GM06990 (cell line): ENCODE results near the gene UFC1.

Experiments used
- DNase-seq: peaks from one replicate; pipeline ENCODE4 v3.0.0-alpha.2; 2011; ENCODE audit not compliant: insufficient read length; ENCODE audit errors: extremely low read depth
- H3K27me3 ChIP-seq: replicated peaks from 2 replicates; pipeline ENCODE4 v1.6.0; 2011; ENCODE audit warnings: low read length; ENCODE audit not compliant: control insufficient read depth, insufficient read depth
- H3K36me3 ChIP-seq: 2 replicates; pipeline ENCODE4 v1.5.1; 2011; ENCODE audit warnings: low read length; ENCODE audit not compliant: control insufficient read depth, insufficient read depth
- H3K4me3 ChIP-seq: replicated peaks from 2 replicates; pipeline ENCODE4 v1.5.1; 2011; ENCODE audit warnings: low read depth, mild to moderate bottlenecking, control low read depth, low read length
- CTCF ChIP-seq: IDR thresholded peaks from 2 replicates; pipeline ENCODE4 v1.5.1; 2011; ENCODE audit warnings: low read length, control low read depth, mild to moderate bottlenecking, inconsistent platforms; ENCODE audit not compliant: insufficient read depth, poor library complexity, severe bottlenecking

Gene UFC1

DNA sequence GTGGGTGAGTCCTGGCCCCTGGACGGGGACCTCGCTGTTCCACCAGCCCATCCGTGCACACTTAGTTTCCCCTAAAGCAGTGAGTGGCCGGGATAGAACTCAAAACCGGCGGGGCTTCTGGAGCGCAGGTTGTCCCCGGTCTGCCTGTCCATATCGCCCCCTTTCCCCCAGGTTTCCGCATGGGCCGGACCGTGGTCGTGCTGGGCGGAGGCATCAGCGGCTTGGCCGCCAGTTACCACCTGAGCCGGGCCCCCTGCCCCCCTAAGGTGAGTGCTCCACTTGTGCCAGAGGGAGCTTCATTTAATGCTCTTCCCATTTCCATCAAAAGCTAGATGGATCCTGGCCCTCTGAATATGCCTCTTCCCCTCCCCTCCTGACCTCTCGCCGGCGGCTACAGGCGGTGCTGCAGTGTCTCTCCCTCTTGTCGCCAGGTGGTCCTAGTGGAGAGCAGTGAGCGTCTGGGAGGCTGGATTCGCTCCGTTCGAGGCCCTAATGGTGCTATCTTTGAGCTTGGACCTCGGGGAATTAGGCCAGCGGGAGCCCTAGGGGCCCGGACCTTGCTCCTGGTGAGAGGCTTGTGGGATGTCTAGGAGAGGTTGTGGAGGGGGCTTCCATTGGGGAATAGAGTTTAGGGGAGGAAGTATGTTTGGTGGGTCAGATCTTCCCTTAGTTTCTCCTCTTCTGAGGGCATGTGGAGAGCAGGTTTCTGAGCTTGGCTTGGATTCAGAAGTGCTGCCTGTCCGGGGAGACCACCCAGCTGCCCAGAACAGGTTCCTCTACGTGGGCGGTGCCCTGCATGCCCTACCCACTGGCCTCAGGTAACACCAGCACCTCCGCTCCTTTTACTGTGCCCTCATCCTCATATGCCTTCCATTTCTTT, 13.1 kb downstream of the UFC1 start:
- no peak for DNase-seq
- peaks cover 13% of the 10 kb centered on the region for H3K36me3 ChIP-seq
- TF ChIP-seq CTCF: no peak
- H3K27me3 ChIP-seq: no peaks in the 10 kb centered on the region
- H3K4me3 ChIP-seq: peak overlapping the region; percentile 72

GRCh38 chr1:161168906-161169305, 15.1 kb downstream of the UFC1 start:
- no peak overlapping the region for H3K4me3 ChIP-seq
- no peak for TF ChIP-seq CTCF
- H3K36me3 ChIP-seq: peaks cover 26% of the 10 kb centered on the region
- no peak for DNase-seq
- no peaks in the 10 kb centered on the region for H3K27me3 ChIP-seq

- TF ChIP-seq CTCF: no peak
These were observed 17.4 kb downstream of the UFC1 start for GRCh38 chr1:161171191-161171590.

DNA sequence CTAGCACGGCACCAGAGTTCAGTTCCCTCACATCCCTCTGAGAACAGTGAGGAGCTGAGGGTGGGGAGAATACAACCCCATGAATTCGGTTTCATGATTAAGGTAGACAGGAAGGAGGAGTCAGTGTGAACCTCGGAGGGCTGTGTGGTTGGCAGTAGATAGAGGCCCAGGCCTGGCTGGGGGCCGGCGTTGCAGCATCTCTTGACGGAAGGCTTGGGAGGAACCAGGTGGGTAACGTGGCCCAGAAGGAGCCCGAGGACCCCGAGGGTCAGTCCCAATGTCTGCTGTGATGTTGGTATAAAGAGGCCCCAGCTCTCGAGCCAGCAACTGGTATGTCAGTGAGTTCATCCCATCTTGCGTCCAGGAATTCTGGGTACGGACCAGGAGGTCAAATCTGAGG, 17.9 kb downstream of the UFC1 start:
- peaks cover 32% of the 10 kb centered on the region for H3K36me3 ChIP-seq
- H3K27me3 ChIP-seq: no peaks in the 10 kb centered on the region
- TF ChIP-seq CTCF: no peak
- H3K4me3 ChIP-seq: no peak overlapping the region
- no peak for DNase-seq

More at GRCh38 chr1:161171191-161171590, 17.4 kb downstream of the UFC1 start:
- Histone ChIP-seq H3K4me3 (no peak overlapping the region), H3K27me3 (no peaks in the 10 kb centered on the region), H3K36me3 (peaks cover 32% of the 10 kb centered on the region)
- DNase-seq: no peak

DNA sequence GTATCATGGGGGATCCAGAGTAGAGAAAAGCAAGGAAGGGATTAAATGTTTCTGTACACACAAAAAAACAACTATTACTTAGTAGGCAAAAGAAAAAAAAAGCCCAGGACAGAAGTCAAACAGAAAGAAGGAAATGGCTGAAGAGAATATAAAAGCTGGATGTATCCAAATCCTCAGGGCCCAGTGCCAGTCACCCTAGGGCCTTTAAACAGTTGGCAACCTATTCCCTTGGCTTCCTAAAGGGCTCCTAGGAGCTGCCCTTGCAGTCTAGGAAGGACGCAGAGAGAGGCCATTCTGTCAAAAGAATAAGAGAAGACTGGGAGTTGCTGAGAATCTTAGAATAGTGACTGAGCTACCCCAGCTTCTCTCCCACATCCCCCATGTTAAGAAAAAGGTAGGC, 18.6 kb downstream of the UFC1 start:
- H3K36me3 ChIP-seq: peaks cover 32% of the 10 kb centered on the region
- H3K4me3 ChIP-seq: no peak overlapping the region
- no peak for TF ChIP-seq CTCF

GRCh38 chr1:161172776-161173376, 19.1 kb downstream of the UFC1 start:
- Histone ChIP-seq H3K4me3 (no peak overlapping the region), H3K27me3 (no peaks in the 10 kb centered on the region), H3K36me3 (peaks cover 32% of the 10 kb centered on the region)
- DNase-seq: no peak
- no peak for TF ChIP-seq CTCF

More for the DNA sequence above, 18.6 kb downstream of the UFC1 start:
- no peaks in the 10 kb centered on the region for H3K27me3 ChIP-seq
- no peak for DNase-seq
